Neuronal stem cell (in vitro differentiated cells): ENCODE data around the gene SHCBP1.
A peak's percentile ranks its signal among the peaks of the same experiment; 100 is the strongest.

Experiments used
- DNase-seq: peaks from one replicate; pipeline ENCODE4 v3.0.0-alpha.2; 2013; ENCODE audit warnings: low spot score
- H2AFZ ChIP-seq: one replicate; pipeline ENCODE4 v1.6.1; 2013; ENCODE audit warnings: mild to moderate bottlenecking, low read length, inconsistent platforms
- H2AK5ac ChIP-seq: 2 replicates; pipeline ENCODE4 v1.6.1; 2013; ENCODE audit warnings: low read depth, mild to moderate bottlenecking, inconsistent platforms, low read length, moderate library complexity, mixed read lengths
- H2BK120ac ChIP-seq: 2 replicates; pipeline ENCODE4 v1.6.1; 2013; ENCODE audit warnings: low read depth, mild to moderate bottlenecking, inconsistent platforms, low read length, moderate library complexity, mixed read lengths
- H2BK12ac ChIP-seq: one replicate; pipeline ENCODE4 v1.6.1; 2013; ENCODE audit warnings: low read length, inconsistent platforms
- H2BK15ac ChIP-seq: 2 replicates; pipeline ENCODE4 v1.6.1; 2013; ENCODE audit warnings: mild to moderate bottlenecking, low read length, inconsistent platforms, mixed read lengths
- H2BK5ac ChIP-seq: one replicate; pipeline ENCODE4 v1.6.1; 2013; ENCODE audit warnings: inconsistent platforms, mild to moderate bottlenecking, low read length, moderate library complexity
- H3K14ac ChIP-seq: one replicate; pipeline ENCODE4 v1.6.1; 2013; ENCODE audit warnings: low read length, inconsistent platforms
- H3K18ac ChIP-seq: 2 replicates; pipeline ENCODE4 v1.6.1; 2013; ENCODE audit warnings: low read length, inconsistent platforms
- H3K23ac ChIP-seq: 2 replicates; pipeline ENCODE4 v1.6.1; 2013; ENCODE audit warnings: low read depth, mild to moderate bottlenecking, mixed read lengths, low read length, inconsistent platforms; ENCODE audit not compliant: poor library complexity
- H3K27ac ChIP-seq: replicated peaks from 3 replicates; pipeline ENCODE4 v1.5.1; 2013; ENCODE audit warnings: low read length, inconsistent platforms
- H3K27me3 ChIP-seq, 3 experiments: 2 replicates each; pipeline ENCODE4 v1.6.1; 2013; ENCODE audit warnings: low read length in 3 of 3, mild to moderate bottlenecking in 2 of 3, inconsistent platforms in 1 of 3, low read depth in 1 of 3, mixed read lengths in 1 of 3, moderate library complexity in 1 of 3; ENCODE audit not compliant: control insufficient read depth in 3 of 3, insufficient read depth in 3 of 3
- H3K36me3 ChIP-seq, 2 donors: replicated peaks in 1 of 2; 2 replicates each; pipeline ENCODE4 v1.6.1; 2013; ENCODE audit warnings: low read length in 2 of 2; ENCODE audit not compliant: control insufficient read depth in 2 of 2, insufficient read depth in 2 of 2
- H3K4ac ChIP-seq: 2 replicates; pipeline ENCODE4 v1.6.1; 2013; ENCODE audit warnings: inconsistent platforms, mild to moderate bottlenecking, low read length, moderate library complexity
- H3K4me1 ChIP-seq, 2 donors: 1 replicate in 1 of 2; 2 replicates in 1 of 2; pipeline ENCODE4 v1.6.1; 2013; ENCODE audit warnings: low read length in 2 of 2, low read depth in 1 of 2; ENCODE audit not compliant: control insufficient read depth in 2 of 2, insufficient read depth in 1 of 2
- H3K4me2 ChIP-seq: one replicate; pipeline ENCODE4 v1.6.1; 2013; ENCODE audit warnings: mild to moderate bottlenecking, low read length, inconsistent platforms; ENCODE audit not compliant: insufficient read depth, poor library complexity, severe bottlenecking
- H3K4me3 ChIP-seq, 2 donors: 2 replicates each; pipeline ENCODE4 v1.5.1; 2013; ENCODE audit warnings: low read length in 2 of 2, mild to moderate bottlenecking in 2 of 2, inconsistent platforms in 1 of 2, moderate library complexity in 1 of 2
- H3K79me1 ChIP-seq: one replicate; pipeline ENCODE4 v1.6.1; 2013; ENCODE audit warnings: low read depth, mild to moderate bottlenecking, inconsistent platforms, low read length, moderate library complexity
- H3K9ac ChIP-seq: one replicate; pipeline ENCODE4 v1.6.1; 2013; ENCODE audit warnings: mild to moderate bottlenecking, low read depth, low read length, inconsistent platforms; ENCODE audit not compliant: poor library complexity
- H3K9me3 ChIP-seq, 2 donors: replicated peaks in 1 of 2; 2 replicates each; pipeline versions ENCODE3 to v1.6.1; 2013; ENCODE audit warnings: low read length in 2 of 2, mild to moderate bottlenecking in 2 of 2, inconsistent platforms in 1 of 2, low read depth in 1 of 2, mixed read lengths in 1 of 2, moderate library complexity in 1 of 2; ENCODE audit not compliant: control insufficient read depth in 2 of 2, insufficient read depth in 1 of 2
- H4K8ac ChIP-seq: one replicate; pipeline ENCODE4 v1.6.1; 2013; ENCODE audit warnings: low read depth, mild to moderate bottlenecking, inconsistent platforms, low read length, moderate library complexity
- H4K91ac ChIP-seq: one replicate; pipeline ENCODE4 v1.6.1; 2013; ENCODE audit warnings: low read length, low read depth, mild to moderate bottlenecking, inconsistent platforms; ENCODE audit not compliant: poor library complexity
- WGBS, 2 donors: extraction: QIAGEN DNeasy Blood & Tissue Kit; methylation state at CpG; one replicate each; pipeline ENCODE4 v1.1.7; 2013; ENCODE audit warnings: missing lambda C conversion rate in 2 of 2, mixed read lengths in 1 of 2; ENCODE audit not compliant: insufficient read length in 2 of 2, insufficient replicate concordance in 1 of 2; ENCODE audit errors: extremely low coverage in 2 of 2; 5-methylcytosine and 5-hydroxymethylcytosine counted together

SHCBP1 gene

GRCh38 chr16:46632778-46633733 lies 11.9 kb upstream of the SHCBP1 start:
- Histone ChIP-seq H3K14ac (peak overlapping the region; percentile 90), H3K18ac (peak overlapping the region; percentile 59), H2AK5ac (peak overlapping the region; percentile 41), H3K4ac (no peak overlapping the region), H2AFZ (peak overlapping the region; percentile 82), H2BK15ac (peak overlapping the region; percentile 70), H3K27me3 (peaks cover 0 to 9% (median 0%) of the 10 kb centered on the region in 3 experiments), H3K9ac (peak overlapping the region; percentile 38), H3K23ac (no peak overlapping the region), H2BK120ac (no peak overlapping the region), H3K36me3 (no peaks in the 10 kb centered on the region), H3K79me1 (no peaks in the 10 kb centered on the region), H2BK12ac (no peak overlapping the region), H3K4me2 (peak overlapping the region; percentile 52), H3K4me1 (peaks cover 3 to 4% of the 10 kb centered on the region in 2 donors), H3K4me3 (peak overlapping the region; percentile 5 to 18), H2BK5ac (peak overlapping the region; percentile 43), H3K9me3 (peaks cover 0 to 2% of the 10 kb centered on the region in 2 donors), H3K27ac (no peak overlapping the region), H4K8ac (peak overlapping the region; percentile 93), H4K91ac (no peak overlapping the region)
- WGBS, 2 donors = no CpG with 5 or more reads among the region's 32 CpGs
- no peak for DNase-seq

- Histone ChIP-seq H3K27ac (no peak overlapping the region), H3K4ac (no peak overlapping the region), H3K9ac (no peak overlapping the region), H3K27me3 (peaks cover 0 to 9% (median 0%) of the 10 kb centered on the region in 3 experiments), H3K18ac (no peak overlapping the region), H3K4me1 (peaks cover 3 to 4% of the 10 kb centered on the region in 2 donors), H2BK12ac (no peak overlapping the region), H4K91ac (no peak overlapping the region), H2AK5ac (no peak overlapping the region), H3K4me2 (no peak overlapping the region), H3K79me1 (no peaks in the 10 kb centered on the region), H2BK120ac (no peak overlapping the region), H3K23ac (no peak overlapping the region), H4K8ac (no peak overlapping the region), H3K9me3 (peaks cover 0 to 2% of the 10 kb centered on the region in 2 donors), H2AFZ (peak overlapping the region; percentile 89), H3K14ac (no peak overlapping the region), H2BK5ac (no peak overlapping the region), H2BK15ac (no peak overlapping the region), H3K4me3 (no peak overlapping the region), H3K36me3 (no peaks in the 10 kb centered on the region)
- WGBS, 2 donors = no CpG with 5 or more reads among the region's 10 CpGs
- DNase-seq = no peak
Measured at GRCh38 chr16:46629331-46630219, 8.4 kb upstream of the SHCBP1 start.

GRCh38 chr16:46627746-46628145 lies 6.6 kb upstream of the SHCBP1 start:
- Histone ChIP-seq H3K36me3 (no peaks in the 10 kb centered on the region), H3K23ac (no peak overlapping the region), H2AK5ac (no peak overlapping the region), H3K79me1 (no peaks in the 10 kb centered on the region), H2BK5ac (no peak overlapping the region), H4K8ac (no peak overlapping the region), H2BK120ac (no peak overlapping the region), H3K27me3 (peaks cover 0 to 5% (median 0%) of the 10 kb centered on the region in 3 experiments), H3K4ac (no peak overlapping the region), H3K27ac (no peak overlapping the region), H3K9ac (no peak overlapping the region), H3K14ac (no peak overlapping the region), H2BK12ac (no peak overlapping the region), H3K4me2 (no peak overlapping the region), H3K4me3 (no peak overlapping the region), H2AFZ (peak overlapping the region; percentile 11), H2BK15ac (no peak overlapping the region), H3K18ac (no peak overlapping the region), H3K4me1 (peaks cover 3 to 4% of the 10 kb centered on the region in 2 donors), H4K91ac (no peak overlapping the region), H3K9me3 (peaks cover 0 to 2% of the 10 kb centered on the region in 2 donors)
- DNase-seq = no peak
- WGBS, 2 donors = no CpG with 5 or more reads among the region's 5 CpGs
